Fibroblast of lung (primary cell): ENCODE results near the gene TRIP12. TPM values are rescaled to one million over a fixed set of nuclear protein-coding genes. Genes with fewer than 3 reads are reported as not detected.
"Not testable (repeated sequence)": the region's sequence is repeated elsewhere in the genome, so short reads cannot be mapped to it uniquely, and the experiment has no call there.

Source experiments
- DNase-seq, 2 donors: peaks; one replicate each; pipeline versions ENCODE4 v3.0.0 to v3.0.0-alpha.2; 2010; ENCODE audit warnings: low read depth in 2 of 2
- H2AFZ ChIP-seq: 2 replicates; pipeline ENCODE4 v1.5.1; 2012; ENCODE audit warnings: low read length, control low read depth, inconsistent platforms
- H3K27ac ChIP-seq: 2 replicates; pipeline ENCODE4 v1.5.1; 2011; ENCODE audit warnings: low read length, control low read depth; ENCODE audit not compliant: insufficient read depth
- H3K27me3 ChIP-seq: 2 replicates; pipeline ENCODE4 v1.5.1; 2011; ENCODE audit warnings: mild to moderate bottlenecking, low read length; ENCODE audit not compliant: control insufficient read depth, insufficient read depth
- H3K36me3 ChIP-seq: 2 replicates; pipeline ENCODE4 v1.5.1; 2011; ENCODE audit warnings: low read length; ENCODE audit not compliant: control insufficient read depth, insufficient read depth
- H3K4me1 ChIP-seq: 2 replicates; pipeline ENCODE4 v1.5.1; 2011; ENCODE audit warnings: low read length; ENCODE audit not compliant: control insufficient read depth, insufficient read depth; ENCODE audit errors: extremely low read depth
- H3K4me2 ChIP-seq: 2 replicates; pipeline ENCODE4 v1.5.1; 2011; ENCODE audit warnings: low read length, control low read depth; ENCODE audit not compliant: insufficient read depth; ENCODE audit errors: extremely low read depth
- H3K4me3 ChIP-seq, 4 experiments: fragments of 200-600 bp in 1 of 4; sonication (generic) in 1 of 4; replicated peaks in 1 of 4; 2 replicates each; pipeline ENCODE4 v1.5.1; 2011 to 2016; ENCODE audit warnings: low read length in 4 of 4, low read depth in 3 of 4, mild to moderate bottlenecking in 3 of 4, control low read depth in 2 of 4, inconsistent platforms in 1 of 4, mixed read lengths in 1 of 4; ENCODE audit not compliant: insufficient read depth in 1 of 4; ENCODE audit errors: control extremely low read depth in 1 of 4
- H3K79me2 ChIP-seq: 2 replicates; pipeline ENCODE4 v1.5.1; 2012; ENCODE audit warnings: mild to moderate bottlenecking, low read length, inconsistent platforms; ENCODE audit not compliant: control insufficient read depth, insufficient read depth
- H3K9ac ChIP-seq: 2 replicates; pipeline ENCODE4 v1.5.1; 2011; ENCODE audit warnings: mild to moderate bottlenecking, low read length, control low read depth; ENCODE audit not compliant: insufficient read depth
- H3K9me3 ChIP-seq: 2 replicates; pipeline ENCODE4 v1.5.1; 2012; ENCODE audit warnings: low read depth, low read length; ENCODE audit not compliant: control insufficient read depth, insufficient read depth
- H4K20me1 ChIP-seq: 2 replicates; pipeline ENCODE4 v1.5.1; 2011; ENCODE audit warnings: low read length; ENCODE audit not compliant: control insufficient read depth, insufficient read depth; ENCODE audit errors: extremely low read depth
- EZH2 ChIP-seq: IDR thresholded peaks from 2 replicates; pipeline ENCODE4 v1.5.1; 2012; ENCODE audit warnings: low read length, control low read depth, mild to moderate bottlenecking; ENCODE audit errors: missing control alignments
- polyA plus RNA-seq, 2 donors: library from polyadenylated mRNA; depleted of rRNA in 1 of 2; stranded (reverse) in 1 of 2; unstranded in 1 of 2; fragments of >200 nt; gene quantifications; 2 replicates each; pipeline ENCODE4 v1.2.1, GENCODE V29; 2011 to 2012; ENCODE audit warnings: missing spikeins in 1 of 2
- total RNA-seq: library from RNA; depleted of rRNA; stranded (reverse); fragments of >200 nt; gene quantifications from 2 replicates; pipeline ENCODE4 v1.2.1, GENCODE V29; 2014
- TF ChIP-seq, protein P1 (sequence below), 2 donors: IDR thresholded peaks in 1 of 2; conservative IDR thresholded peaks in 1 of 2; 1 replicate in 1 of 2; 2 replicates in 1 of 2; pipeline ENCODE4 v1.5.1; 2011 to 2012; ENCODE audit warnings: low read length in 2 of 2, control low read depth in 1 of 2, inconsistent platforms in 1 of 2, low read depth in 1 of 2, mild to moderate bottlenecking in 1 of 2

Gene TRIP12
- total and polyA plus RNA-seq, 2 donors (not counting 1 experiment from before 2014, with no cell fraction given), result 122 to 277 TPM

DNA sequence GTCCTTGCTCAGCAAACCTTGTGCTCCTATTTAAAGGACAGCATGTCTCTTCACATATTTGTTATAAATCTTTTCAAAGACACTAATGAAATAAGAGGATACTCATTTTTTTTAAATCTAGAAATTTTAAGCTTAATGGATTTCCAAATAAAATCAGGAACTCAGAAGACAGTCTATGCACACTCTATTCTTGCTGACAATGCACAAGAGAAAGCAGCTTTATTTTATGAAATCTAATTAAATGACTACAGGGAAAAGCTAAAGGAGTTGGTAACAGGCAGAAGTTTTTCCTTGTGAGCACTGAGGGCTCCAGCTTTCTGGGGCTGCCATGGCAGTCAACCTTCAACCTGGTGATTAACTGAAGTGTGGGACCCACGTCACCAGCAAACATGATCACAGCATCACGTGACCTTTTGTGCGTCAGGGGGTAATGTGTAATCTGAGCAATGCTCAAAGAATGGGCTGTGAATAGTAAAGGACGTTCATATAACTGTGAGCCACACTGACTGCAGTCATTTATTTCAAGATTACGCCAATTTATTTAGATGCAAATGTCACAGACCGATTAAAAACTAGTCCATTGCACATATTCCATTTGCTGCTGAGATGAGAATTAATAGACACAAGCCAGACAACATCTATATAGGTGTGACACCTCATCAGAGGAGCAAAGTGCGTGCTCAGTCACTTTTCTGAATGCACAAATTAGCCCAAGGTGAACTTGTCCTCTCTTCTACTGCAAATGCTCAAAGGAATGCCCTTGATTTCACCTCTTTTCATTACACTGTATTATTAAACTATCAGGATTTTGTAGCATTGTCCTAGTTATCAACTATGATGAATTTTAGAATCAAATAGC lies 195.9 kb downstream of the TRIP12 start:
- TF ChIP-seq EZH2, result no peak
- TF ChIP-seq, protein P1, sequence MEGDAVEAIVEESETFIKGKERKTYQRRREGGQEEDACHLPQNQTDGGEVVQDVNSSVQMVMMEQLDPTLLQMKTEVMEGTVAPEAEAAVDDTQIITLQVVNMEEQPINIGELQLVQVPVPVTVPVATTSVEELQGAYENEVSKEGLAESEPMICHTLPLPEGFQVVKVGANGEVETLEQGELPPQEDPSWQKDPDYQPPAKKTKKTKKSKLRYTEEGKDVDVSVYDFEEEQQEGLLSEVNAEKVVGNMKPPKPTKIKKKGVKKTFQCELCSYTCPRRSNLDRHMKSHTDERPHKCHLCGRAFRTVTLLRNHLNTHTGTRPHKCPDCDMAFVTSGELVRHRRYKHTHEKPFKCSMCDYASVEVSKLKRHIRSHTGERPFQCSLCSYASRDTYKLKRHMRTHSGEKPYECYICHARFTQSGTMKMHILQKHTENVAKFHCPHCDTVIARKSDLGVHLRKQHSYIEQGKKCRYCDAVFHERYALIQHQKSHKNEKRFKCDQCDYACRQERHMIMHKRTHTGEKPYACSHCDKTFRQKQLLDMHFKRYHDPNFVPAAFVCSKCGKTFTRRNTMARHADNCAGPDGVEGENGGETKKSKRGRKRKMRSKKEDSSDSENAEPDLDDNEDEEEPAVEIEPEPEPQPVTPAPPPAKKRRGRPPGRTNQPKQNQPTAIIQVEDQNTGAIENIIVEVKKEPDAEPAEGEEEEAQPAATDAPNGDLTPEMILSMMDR (conservative IDR thresholded peaks at IDR 0.05 in 1 of 2, IDR thresholded peaks at IDR 0.05 in 1 of 2; ENCODE audit: low read depth in 1 of 2, low read length in 2 of 2), result no peak
- Histone ChIP-seq H3K4me2 (peak overlapping the region; percentile 20), H3K36me3 (no peaks in the 10 kb centered on the region), H3K4me1 (peaks cover 2% of the 10 kb centered on the region), H3K9ac (no peak overlapping the region), H3K9me3 (no peaks in the 10 kb centered on the region), H3K79me2 (no peaks in the 10 kb centered on the region), H2AFZ (no peak overlapping the region), H3K27ac (peak overlapping the region; percentile 9), H3K4me3 (no peak overlapping the region), H4K20me1 (no peaks in the 10 kb centered on the region), H3K27me3 (no peaks in the 10 kb centered on the region)
- peak; percentile 86 to 91 for DNase-seq

DNA sequence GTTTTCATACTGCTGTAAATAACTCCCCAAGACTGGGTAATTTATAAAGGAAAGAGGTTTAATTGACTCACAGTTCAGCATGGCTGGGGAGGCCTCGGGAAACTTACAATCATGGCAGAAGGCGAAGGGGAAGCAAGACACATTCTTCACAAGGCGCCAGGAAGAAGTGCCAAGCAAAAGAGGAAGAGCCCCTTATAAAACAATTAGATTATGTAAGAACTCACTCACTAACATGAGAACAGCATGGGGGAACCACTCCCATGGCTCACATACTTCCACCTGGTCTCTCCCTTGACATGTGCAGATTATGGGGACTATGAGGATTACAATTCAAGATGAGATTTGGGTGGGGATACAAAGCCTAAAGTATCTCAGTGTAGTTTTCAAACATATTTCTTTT lies 198.6 kb downstream of the TRIP12 start:
- not testable (repeated sequence) for H3K9ac ChIP-seq, H2AFZ ChIP-seq, H3K27ac ChIP-seq, H3K4me2 ChIP-seq, H3K4me3 ChIP-seq, H3K4me1 ChIP-seq, H4K20me1 ChIP-seq, H3K79me2 ChIP-seq, H3K36me3 ChIP-seq, DNase-seq, H3K27me3 ChIP-seq, H3K9me3 ChIP-seq

DNA sequence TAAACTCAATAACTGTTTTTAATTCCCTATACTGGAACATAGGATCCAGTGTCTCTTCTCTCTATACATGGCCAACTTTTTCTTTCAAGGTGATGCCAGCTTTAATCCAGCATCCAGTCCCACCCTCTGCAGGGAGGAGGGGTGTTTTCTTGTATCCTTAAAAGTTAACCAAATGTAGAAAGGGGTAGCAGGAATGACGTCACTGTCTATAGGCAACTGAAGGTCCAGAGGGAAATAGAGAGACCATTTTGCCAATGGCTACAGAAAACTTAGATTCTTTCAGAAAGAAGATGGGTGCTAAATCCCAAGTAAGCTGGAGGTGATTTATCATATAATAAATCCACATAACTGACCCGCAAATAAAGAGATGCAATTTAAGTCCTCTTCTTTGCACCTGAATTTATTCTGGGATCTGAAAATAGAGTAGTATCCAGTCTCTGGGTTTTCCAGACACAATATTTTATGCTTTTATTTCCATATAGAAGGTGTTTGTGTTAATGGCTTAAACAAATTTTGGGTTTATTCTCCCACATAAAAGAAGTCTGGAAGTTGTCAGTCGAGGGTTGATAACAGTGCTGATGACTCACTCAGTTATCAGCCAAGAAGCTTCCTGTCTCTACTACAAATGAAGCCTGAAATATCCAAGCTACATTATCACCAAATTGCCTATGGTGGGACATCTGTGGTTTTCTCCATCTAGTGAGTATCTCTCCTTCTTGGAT lies 201.7 kb downstream of the TRIP12 start:
- Histone ChIP-seq H3K9me3 (no peaks in the 10 kb centered on the region), H3K36me3 (no peaks in the 10 kb centered on the region), H3K9ac (no peak overlapping the region), H4K20me1 (no peaks in the 10 kb centered on the region), H3K4me1 (no peaks in the 10 kb centered on the region), H3K27me3 (peaks cover 4% of the 10 kb centered on the region), H3K79me2 (no peaks in the 10 kb centered on the region), H3K4me3 (no peak overlapping the region), H3K27ac (no peak overlapping the region), H2AFZ (no peak overlapping the region), H3K4me2 (no peak overlapping the region)
- no peak for TF ChIP-seq EZH2
- TF ChIP-seq, protein P1 (conservative IDR thresholded peaks at IDR 0.05 in 1 of 2, IDR thresholded peaks at IDR 0.05 in 1 of 2; ENCODE audit: low read depth in 1 of 2, low read length in 2 of 2), result no peak
- DNase-seq, result peak in 1 of 2 donors; percentile 20
